Putamen (tissue), 1 donor: ENCODE results near the gene AP3B1.
A peak's percentile ranks its signal among the peaks of the same experiment; 100 is the strongest.

Experiments
- DNase-seq: peaks from one replicate; pipeline ENCODE4 v3.0.0-alpha.2; 2016; ENCODE audit warnings: low spot score

AP3B1 gene

DNA sequence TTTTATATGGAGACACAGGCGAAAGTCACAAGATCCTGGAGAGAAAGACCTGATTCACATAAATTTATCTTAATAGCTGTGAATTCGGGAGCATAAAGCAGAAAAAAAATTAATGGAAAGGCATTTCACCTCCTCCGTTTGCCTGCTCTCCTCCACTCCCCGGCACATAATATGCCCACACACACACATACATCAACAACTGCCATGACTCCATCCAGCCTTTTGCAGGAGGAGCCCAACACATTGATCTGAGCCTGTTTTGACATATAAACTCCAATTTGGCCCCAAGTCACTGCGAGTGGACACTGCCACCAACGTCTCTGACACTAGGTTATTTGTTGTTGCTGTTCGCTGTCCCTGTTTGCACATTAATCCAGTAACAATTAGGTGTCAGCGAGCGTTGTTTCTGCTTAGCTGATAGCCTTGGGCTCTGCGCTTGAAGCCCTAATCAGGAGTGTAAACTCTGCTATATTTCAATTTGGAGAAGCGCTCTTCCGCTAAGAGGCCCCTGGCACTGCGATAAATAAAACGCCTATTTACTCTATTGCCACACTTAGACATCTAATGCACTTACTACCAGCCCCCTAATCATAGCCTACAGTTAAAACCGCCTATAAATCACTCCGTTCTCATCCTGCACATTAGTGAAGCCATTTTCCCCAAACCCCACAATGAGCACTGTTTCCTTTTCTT lies 322.6 kb downstream of the AP3B1 start:
- no peak for DNase-seq

DNA sequence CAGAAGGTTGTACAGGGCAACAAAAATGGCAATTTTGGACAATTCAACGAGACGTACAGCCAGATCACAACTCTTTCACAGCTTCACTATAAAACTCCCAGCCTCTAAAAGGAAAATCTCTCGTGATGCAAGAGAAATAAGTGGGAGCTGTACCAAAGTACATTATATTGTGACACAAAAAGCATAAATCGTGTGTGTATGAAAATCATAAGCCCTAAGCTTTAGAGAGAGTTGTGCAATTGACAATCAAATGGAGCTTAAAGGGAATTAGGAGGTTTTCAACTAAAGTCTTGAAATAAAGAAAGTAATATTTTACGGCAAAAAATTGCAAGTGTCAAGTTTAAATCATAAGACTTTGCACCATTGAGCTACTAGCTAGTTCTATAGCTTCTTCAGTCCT lies 323.6 kb downstream of the AP3B1 start:
- no peak for DNase-seq

DNA sequence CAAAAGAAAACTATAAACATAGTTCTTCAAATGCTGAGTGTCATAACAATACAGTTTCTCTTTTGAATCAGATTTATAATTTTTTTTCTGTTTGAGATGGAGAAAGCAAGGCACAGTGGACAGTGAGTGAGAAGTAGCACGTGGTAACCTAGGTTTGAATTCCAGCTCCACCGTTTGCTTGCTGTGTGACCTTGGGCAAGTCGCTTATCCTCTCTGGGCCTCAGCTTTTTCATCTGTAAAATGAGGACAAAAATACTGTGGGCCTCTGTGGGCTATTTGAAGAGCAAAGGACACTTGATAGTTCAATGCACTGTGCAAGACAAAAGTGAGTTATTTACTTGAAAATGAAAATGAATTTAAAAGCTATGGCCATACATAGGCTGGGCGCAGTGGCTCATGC lies 330.7 kb downstream of the AP3B1 start:
- DNase-seq = no peak

DNA sequence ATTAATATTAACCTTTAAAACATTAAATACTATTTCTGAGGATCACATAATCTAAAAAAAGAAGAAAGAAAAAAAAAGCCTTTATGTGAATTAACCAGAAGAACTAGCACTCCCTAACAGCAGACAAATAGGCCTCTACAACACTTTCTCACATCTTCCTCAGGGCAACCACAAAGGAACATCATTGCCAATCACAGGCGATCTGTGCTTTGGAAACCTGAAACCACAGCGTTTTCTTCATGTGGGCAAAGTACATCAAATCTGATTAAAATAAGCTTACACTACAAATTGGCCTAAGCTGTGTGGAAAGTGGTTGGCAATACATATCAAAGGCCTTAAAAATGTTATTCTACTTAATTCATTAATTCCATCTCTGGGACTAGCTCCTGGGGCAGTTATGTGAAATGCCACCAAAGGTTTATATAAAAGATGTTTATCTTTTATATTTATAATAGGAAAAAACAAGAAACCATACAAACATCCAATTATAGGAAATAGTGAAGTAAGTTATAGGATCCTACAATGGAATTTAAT lies 333.6 kb downstream of the AP3B1 start:
- no peak for DNase-seq

DNA sequence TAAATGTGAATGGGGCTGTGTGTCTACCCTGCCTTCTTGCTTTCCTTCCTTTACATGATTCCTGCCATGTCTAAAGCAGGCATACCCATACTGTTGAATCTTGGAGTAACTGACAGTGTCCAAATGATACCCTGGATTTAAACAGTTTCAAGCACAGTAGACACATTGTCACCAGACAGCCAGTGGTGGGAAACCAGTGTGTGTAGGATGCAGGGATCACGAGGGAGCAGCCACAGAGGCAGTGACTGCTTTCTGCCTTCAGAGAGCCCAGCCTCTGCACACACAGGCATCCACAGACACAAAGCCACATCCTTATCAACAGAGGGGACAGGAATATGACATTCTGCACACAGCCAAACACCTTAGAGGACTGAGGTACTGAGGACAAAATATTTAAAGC lies 334.2 kb downstream of the AP3B1 start:
- peak; percentile 65 for DNase-seq

DNA sequence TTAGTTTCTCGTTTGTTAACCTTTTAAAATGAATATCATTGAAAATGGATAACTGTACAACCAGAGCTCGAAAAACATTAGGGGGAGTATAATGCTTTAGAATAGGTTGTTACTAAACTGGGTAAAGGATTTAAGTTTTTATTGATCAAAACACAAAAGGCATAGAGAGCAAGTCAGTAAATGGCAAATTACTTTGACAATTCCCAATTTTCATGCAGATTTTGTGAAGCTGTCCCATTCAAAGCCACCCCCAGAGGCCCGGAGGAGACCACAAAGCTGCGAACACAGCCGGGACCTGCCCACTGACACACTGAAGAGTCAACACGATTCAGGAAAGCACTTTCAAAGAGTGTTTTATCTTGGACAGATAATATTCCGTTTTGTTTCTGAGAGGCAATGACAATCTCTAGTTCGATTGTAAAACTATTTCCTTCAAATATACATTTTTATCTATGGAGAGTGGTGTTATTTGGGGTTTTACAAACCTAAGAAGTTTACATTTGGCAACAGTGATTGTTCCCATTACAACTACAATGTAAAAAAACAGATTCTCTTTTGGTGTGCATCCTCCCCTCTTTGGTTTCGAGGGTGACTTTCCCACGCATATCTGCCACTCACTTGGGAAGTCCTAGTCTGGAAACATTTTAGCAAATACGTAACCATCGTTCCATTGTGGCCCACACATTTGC lies 335.7 kb downstream of the AP3B1 start:
- no peak for DNase-seq

DNA sequence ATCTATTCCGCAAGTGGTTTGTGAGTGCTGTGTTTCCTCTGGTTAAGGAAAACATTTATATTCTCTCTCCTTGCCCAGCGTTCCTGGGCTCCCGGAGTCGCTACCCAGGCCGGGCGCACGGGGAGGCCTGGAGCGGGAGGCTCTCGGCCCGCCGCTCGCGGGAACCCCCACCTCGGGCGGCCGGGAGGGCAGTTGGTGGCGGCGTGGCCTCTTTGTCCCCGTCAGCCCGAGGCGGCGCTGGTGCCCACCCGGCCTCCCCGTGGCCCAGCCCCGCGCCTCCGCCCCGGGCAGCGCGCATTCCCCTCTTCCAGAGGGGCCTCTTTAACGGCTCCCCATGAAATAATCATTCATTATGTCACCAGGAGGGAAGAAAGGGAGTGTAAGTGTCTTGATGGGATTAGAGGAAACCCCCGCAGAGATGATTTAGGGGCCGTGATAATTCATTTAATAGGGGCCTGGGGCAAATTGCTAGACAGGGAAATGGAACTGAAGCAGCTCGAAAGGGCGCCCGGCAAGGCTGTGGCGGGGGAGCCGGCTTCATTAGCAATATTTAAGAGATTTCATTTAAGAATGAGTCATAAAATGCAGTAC lies 336.5 kb downstream of the AP3B1 start:
- no peak for DNase-seq

DNA sequence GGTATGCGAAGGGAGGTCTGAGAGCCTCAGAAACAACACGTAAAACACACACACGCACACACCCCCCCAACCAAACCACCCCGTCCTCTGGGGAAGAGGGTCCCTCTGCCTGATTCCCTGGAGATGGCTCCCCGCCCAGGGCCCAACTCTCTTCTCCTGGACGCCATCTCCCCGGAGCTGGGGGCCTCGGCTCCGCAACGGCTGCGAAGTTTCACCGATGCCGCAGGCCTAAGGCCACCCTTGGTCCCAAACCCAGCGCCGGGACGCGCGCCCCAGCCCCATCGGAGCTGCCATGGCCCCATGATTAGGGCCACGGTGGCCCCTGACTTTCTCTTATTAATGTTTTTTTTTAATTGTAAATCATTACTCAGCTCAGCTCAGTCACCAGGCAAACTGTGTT lies 337.0 kb downstream of the AP3B1 start:
- DNase-seq = no peak

DNA sequence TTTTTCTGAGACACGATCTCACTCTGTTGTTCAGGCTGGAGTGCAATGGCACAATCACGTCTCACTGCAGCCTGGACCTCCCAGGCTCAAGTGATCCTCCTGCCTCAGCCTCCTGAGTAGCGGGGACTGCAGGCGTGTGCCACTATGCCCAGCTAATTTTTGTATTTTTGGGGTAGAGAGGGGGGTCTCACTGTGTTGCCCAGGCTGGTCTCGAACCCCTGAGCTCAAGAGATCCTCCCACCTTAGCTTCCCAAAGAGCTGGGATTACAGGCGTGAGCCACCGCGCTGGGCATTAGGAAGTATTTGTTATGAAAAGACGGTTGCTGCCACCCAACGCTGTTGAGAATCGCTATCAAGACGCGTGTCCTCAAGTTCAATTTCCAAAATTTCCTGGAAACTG lies 337.4 kb downstream of the AP3B1 start:
- no peak for DNase-seq

DNA sequence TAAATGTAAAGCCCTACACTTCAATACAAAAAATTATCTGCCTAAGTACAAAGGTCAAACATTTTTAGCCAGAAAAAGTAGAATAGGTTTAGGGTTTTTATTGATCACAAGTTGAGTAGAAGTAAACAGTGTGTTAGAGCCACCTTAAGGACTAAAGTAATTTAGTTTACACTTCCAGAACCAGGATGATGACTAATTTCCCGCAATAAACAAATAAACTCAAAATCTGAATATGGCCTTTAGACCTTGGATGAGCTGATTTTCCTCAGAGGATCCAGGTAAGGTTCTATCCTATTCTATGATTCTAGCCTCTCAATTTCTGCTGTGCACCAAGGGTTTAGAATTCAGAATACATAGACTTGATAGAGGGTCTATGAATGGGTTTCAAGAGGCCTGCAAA lies 338.9 kb downstream of the AP3B1 start:
- DNase-seq = no peak

DNA sequence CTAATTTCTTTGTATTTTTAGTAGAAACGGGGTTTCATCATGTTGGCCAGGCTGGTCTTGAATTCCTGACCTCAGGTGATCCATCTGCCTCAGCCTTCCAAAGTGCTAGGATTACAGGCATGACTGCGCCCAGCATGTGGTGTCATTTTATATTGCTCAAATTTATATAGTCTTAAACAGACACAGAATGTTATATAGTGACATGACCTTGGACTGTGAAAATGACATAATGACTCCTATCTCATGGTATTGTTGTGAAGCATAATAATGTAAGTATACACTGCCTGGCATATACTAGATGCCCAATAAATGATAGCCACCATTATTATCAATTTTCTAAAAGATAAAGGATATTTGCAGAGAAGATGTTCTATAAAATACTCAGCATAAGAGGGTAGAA lies 341.1 kb downstream of the AP3B1 start:
- no peak for DNase-seq

DNA sequence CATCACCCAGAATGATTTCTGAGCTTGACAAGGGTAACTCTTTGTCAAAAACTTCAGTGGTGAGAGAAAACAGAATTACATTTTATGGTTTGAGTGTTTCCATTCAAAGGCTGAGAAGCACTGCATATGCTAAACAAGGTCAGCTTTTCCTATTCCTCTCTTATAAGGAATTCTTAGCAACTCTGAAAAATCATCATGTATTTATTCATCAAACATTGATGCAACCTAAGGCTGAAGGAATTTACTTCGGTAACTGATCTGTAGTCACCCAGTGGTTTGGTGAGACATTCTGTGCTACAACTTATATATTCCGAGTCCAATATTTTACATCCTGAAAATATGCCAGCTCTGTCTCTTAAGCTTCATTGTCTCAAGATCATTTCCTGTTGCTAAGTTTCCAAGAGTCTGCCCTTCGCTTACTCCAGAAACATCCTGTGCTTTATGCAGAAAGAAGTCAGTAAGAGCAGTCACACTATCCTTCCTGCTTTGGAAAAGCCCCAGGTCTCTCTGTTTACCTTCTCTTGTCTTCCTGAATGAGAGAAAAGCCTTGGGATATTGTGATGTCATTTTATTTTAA lies 341.8 kb downstream of the AP3B1 start:
- DNase-seq = no peak
